ENCODE data around the gene PPP4R3A. TPM values are rescaled to one million over a fixed set of nuclear protein-coding genes. Genes with fewer than 3 reads are reported as not detected.

The PPP4R3A gene
- total RNA-seq, 1 experiment from 2014 or later, result 101 TPM

GRCh38 chr14:91521061-91521640 lies 11.0 kb upstream of the PPP4R3A start:
- no peak overlapping the region for H3K4me3 ChIP-seq (ENCODE audit: low read depth, low read length, poor library complexity, severe bottlenecking)
- no peak overlapping the region for H3K27ac ChIP-seq (ENCODE audit: low read depth, low read length, poor library complexity, severe bottlenecking)
- intact Hi-C loops (cut with micrococcal nuclease; ENCODE audit: unreplicated experiment), result no loop called here
- no peak for DNase-seq (ENCODE audit: low spot score)
- no peaks in the 10 kb centered on the region for H3K9me3 ChIP-seq (ENCODE audit: low read depth, low read length, poor library complexity, severe bottlenecking)
- H3K4me1 ChIP-seq (ENCODE audit: insufficient read depth, low read length, poor library complexity, severe bottlenecking), result no peaks in the 10 kb centered on the region
- no TSS peak for BruUV-seq (replicated peaks)
- H3K36me3 ChIP-seq (ENCODE audit: insufficient read depth, low read length, poor library complexity, severe bottlenecking), result no peaks in the 10 kb centered on the region
- TF ChIP-seq CTCF (conservative IDR thresholded peaks at IDR 0.05; ENCODE audit: low read depth, low read length) (no peak), EZH2 (IDR thresholded peaks at IDR 0.05; ENCODE audit: borderline replicate concordance, low read depth, low read length, poor library complexity, severe bottlenecking) (no peak)
- no peaks in the 10 kb centered on the region for H3K27me3 ChIP-seq (replicated peaks; ENCODE audit: insufficient read depth, low read depth, low read length, poor library complexity)
- POLR2A ChIA-PET (ENCODE audit: low non-redundant PET), result no interaction called here
- CTCF ChIA-PET, result interaction anchor here (0.5 kb wide), 1 partner anchor 12 kb away, joined by 4 read pairs; no protein-coding TSS in a partner anchor

- POLR2A ChIA-PET (ENCODE audit: low non-redundant PET), result no interaction called here
Observed at GRCh38 chr14:91520138-91520537, 10.0 kb upstream of the PPP4R3A start.

GRCh38 chr14:91519239-91520036 lies 9.3 kb upstream of the PPP4R3A start:
- intact Hi-C loops (cut with micrococcal nuclease; ENCODE audit: unreplicated experiment), result no loop called here
- Histone ChIP-seq H3K4me1 (ENCODE audit: insufficient read depth, low read length, poor library complexity, severe bottlenecking) (no peaks in the 10 kb centered on the region), H3K36me3 (ENCODE audit: insufficient read depth, low read length, poor library complexity, severe bottlenecking) (no peaks in the 10 kb centered on the region), H3K4me3 (ENCODE audit: low read depth, low read length, poor library complexity, severe bottlenecking) (no peak overlapping the region), H3K27me3 (replicated peaks; ENCODE audit: insufficient read depth, low read depth, low read length, poor library complexity) (no peaks in the 10 kb centered on the region), H3K9me3 (ENCODE audit: low read depth, low read length, poor library complexity, severe bottlenecking) (no peaks in the 10 kb centered on the region), H3K27ac (ENCODE audit: low read depth, low read length, poor library complexity, severe bottlenecking) (no peak overlapping the region)
- ChIA-PET CTCF (no interaction called here), POLR2A (ENCODE audit: low non-redundant PET) (no interaction called here)
- TF ChIP-seq EZH2 (IDR thresholded peaks at IDR 0.05; ENCODE audit: borderline replicate concordance, low read depth, low read length, poor library complexity, severe bottlenecking) (no peak), CTCF (conservative IDR thresholded peaks at IDR 0.05; ENCODE audit: low read depth, low read length) (no peak)
- DNase-seq (ENCODE audit: low spot score), result no peak
- BruUV-seq (replicated peaks), result no TSS peak

More at GRCh38 chr14:91520138-91520537, 10.0 kb upstream of the PPP4R3A start:
- Histone ChIP-seq H3K9me3 (ENCODE audit: low read depth, low read length, poor library complexity, severe bottlenecking) (no peaks in the 10 kb centered on the region), H3K27ac (ENCODE audit: low read depth, low read length, poor library complexity, severe bottlenecking) (no peak overlapping the region), H3K27me3 (replicated peaks; ENCODE audit: insufficient read depth, low read depth, low read length, poor library complexity) (no peaks in the 10 kb centered on the region), H3K4me3 (ENCODE audit: low read depth, low read length, poor library complexity, severe bottlenecking) (no peak overlapping the region), H3K4me1 (ENCODE audit: insufficient read depth, low read length, poor library complexity, severe bottlenecking) (no peaks in the 10 kb centered on the region), H3K36me3 (ENCODE audit: insufficient read depth, low read length, poor library complexity, severe bottlenecking) (no peaks in the 10 kb centered on the region)
- DNase-seq (ENCODE audit: low spot score), result no peak
- no peak for TF ChIP-seq EZH2 (IDR thresholded peaks at IDR 0.05; ENCODE audit: borderline replicate concordance, low read depth, low read length, poor library complexity, severe bottlenecking)
- no peak for TF ChIP-seq CTCF (conservative IDR thresholded peaks at IDR 0.05; ENCODE audit: low read depth, low read length)
- intact Hi-C loops (cut with micrococcal nuclease; ENCODE audit: unreplicated experiment), result no loop called here
- BruUV-seq (replicated peaks), result no TSS peak
- CTCF ChIA-PET, result no interaction called here
